ENCODE data around the gene WFDC13. TPM values are rescaled to one million over a fixed set of nuclear protein-coding genes. Genes with fewer than 3 reads are reported as not detected.
"Not testable (repeated sequence)": the region's sequence is repeated elsewhere in the genome, so short reads cannot be mapped to it uniquely, and the experiment has no call there.

Gene WFDC13, protein sequence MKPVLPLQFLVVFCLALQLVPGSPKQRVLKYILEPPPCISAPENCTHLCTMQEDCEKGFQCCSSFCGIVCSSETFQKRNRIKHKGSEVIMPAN
- total RNA-seq (2014; rRNA removed; shearing (Covaris generic)), result not detected in 2 replicates

DNA sequence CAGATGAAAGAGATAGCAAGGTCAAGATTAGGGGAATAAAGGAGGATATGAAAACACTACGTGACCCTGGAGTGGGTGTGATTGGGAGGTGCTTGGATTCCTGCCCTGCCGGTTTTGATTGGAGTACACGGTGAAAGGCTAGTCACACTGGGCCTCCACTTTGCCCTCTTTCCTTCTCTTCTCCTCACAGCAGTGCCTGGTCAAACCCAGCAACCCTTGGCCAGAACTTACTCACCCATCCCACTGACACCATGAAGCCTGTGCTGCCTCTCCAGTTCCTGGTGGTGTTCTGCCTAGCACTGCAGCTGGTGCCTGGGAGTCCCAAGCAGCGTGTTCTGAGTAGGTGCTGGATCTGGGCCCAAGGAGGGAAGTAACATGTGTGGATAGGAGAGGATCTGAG is at the start of gene WFDC13:
WFDC13 (plus strand) TSS at position 166 of the 400 bp plus-strand sequence; CDS start at position 252, 86 bp downstream.
- no peak for DNase-seq (ENCODE audit: low spot score)

DNA sequence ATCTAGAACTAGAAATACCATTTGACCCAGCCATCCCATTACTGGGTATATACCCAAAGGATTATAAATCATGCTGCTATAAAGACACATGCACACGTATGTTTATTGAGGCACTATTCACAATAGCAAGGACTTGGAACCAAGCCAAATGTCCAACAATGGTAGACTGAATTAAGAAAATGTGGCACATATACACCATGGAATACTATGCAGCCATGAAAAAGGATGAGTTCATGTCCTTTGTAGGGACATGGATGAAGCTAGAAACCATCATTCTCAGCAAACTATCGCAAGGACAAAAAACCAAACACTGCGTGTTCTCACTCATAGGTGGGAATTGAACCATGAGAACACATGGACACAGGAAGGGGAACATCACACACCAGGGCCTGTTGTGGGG is 44.8 kb upstream of the WFDC13 start:
- DNase-seq (ENCODE audit: low spot score), result not testable (repeated sequence)

DNA sequence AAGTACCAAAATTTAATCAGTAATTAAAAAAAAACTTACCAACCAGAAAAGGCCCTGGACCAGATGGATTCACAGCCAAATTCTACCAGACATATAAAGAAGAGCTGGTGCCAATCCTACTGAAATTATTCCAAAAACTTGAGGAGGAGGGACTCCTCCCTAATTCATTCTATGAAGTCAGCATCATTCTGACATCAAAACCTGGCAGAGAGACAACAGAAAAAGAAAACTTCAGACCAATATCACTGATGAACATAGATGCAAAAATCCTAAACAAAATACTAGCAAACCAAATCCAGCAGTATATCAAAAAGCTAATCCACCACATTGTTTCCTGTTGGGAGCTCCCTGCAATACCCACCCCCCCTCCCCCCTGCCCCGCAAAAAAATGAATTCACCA is 31.7 kb upstream of the WFDC13 start, which contains the start of gene WFDC11:
WFDC11 (minus strand) TSS at position 101 of the 400 bp plus-strand sequence. CDS start 19,639 bp downstream, outside the sequence.
- DNase-seq (ENCODE audit: low spot score), result no peak

DNA sequence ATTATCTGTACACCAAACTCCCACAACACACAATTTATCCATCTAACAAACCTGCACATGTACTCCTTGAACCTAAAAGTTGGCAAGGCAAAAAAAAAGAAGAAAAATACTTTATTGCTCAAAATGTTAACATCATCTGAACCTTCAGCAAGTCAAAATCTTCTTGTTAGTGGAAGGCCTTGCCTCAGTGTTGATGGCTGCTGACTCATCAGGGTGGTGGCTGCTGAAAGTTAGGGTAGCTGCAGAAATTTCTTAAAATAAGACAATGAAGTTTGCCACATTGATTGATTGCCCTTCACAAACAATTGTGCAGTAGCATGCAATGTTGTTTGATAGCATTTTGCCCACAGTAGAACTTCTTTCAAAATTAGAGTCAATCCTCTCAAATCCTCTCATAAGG is 29.1 kb upstream of the WFDC13 start:
- DNase-seq (ENCODE audit: low spot score), result no peak

DNA sequence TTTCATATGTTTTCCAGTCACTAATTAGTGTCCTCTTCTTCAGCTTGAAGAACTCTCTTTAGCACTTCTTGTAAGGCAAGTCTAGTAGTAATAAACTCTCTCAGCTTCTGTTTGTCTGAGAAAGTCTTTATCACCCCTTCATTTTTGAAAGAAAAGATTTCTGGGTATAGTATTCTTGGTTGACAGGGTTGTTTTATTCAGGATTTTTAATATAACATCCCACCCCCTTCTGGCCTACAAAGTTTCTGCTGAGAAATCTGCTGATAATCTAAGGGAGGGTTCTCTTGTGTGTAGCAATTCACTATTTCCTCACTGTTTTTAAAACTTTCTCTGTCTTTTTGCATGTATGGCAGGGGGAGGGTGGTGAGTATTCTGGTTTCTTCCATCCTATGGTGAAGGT is 22.2 kb upstream of the WFDC13 start:
- DNase-seq (ENCODE audit: low spot score), result no peak

DNA sequence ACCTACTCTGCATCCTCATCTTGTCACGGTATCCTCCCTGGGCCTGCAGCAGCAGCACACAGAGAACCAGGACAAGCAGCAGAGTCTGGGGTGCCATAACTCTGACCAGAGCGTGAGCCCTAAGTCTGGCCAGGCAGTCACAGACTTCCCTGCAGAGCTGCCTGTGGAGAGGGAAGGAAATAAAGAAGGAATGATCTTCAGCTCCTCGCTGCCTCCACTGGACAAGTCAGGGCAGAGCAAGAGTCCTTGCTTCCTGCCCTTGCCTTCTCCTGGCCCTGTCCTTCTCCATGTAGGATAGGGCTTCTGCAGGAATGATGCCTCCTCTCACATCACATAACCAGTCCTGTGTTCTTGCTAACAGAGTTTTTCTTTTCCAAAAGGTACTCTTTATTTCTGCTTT is 15.9 kb upstream of the WFDC13 start:
- DNase-seq (ENCODE audit: low spot score), result peak; percentile 5

DNA sequence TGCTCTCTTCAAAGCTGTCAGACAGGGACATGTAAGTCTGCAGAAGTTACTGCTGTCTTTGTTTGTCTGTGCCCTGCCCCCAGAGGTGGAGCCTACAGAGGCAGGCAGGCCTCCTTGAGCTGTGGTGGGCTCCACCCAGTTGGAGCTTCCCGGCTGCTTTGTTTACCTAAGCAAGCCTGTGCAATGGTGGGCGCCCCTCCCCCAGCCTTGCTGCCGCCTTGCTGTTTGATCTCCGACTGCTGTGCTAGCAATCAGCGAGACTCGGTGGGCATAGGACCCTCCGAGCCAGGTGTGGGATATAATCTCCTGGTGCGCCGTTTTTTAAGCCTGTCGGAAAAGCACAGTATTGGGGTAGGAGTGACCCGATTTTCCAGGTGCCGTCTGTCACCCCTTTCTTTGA is 8.5 kb upstream of the WFDC13 start:
- DNase-seq (ENCODE audit: low spot score), result not testable (repeated sequence)

DNA sequence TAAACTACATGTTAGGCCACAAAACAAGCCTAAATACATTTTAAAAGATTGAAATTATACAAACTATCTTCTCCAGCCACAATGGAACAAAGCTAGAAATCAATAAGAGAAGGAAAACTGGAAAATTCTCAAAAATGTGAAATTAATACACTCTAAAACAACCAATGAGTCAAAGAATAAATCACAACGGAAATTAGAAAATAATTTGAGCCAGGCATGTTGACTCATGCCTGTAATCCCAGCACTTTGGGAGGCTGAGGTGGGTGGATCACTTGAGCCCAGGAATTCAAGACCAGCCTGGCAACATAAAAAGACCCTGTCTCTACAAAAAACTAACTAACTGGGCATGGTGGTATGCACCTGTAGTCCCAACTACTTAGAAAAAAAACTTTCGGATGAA is 6.3 kb upstream of the WFDC13 start:
- DNase-seq (ENCODE audit: low spot score), result no peak

DNA sequence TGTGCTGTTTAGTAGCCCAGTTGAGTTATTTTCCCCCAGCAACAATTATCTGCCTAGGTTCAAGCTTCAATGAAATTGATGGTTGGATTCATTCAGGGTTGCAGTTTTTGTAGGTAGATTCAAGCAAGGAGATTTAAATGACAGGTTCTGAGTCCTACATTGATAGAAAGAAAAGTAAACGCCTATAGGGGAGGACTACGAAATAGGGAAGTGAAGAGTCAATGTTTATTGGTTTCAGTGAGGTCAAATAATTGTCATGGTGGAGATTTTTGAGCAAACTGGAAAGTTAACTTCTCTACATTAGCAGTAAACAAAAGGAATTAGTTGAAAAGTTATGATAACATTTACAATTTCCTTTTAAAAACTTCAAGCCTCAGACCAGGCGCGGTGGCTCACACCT is 734 bp upstream of the WFDC13 start:
- DNase-seq (ENCODE audit: low spot score), result no peak

DNA sequence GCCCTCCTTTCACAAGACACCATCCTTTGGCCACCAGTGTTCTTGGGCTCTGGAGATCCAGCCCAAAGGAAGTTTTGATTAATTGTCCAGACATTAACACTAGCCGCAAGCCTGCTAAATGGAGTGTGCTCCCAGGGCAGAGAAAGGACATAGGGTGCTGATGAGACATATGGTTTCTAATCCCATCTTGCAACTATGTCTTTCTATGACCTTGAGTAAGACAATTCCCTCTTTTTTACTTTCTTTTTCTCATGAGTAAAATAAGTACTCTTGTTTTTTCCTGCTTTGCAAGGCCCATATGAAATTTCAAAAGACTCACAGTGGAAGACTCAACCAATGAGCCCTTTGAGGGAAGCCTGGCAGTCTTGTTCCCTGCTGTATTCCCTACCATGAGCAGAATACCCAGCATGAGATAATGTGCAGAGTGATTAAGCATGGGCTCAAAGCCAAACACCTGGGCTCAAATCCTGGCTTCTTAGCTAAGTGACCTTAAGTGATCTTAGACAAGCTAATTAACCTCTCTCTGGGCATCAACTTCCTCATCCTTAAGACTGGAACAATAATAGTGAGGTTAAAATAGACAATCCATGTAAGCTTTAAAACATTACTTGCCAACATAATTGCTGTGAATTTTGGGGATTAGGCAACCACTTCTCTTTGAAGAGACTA is 3.3 kb downstream of the WFDC13 start, which contains the start of gene WFDC10B:
WFDC10B (minus strand) TSS at position 51 of the 669 bp plus-strand sequence. CDS start 19,027 bp downstream, outside the sequence.
- peak; percentile 61 for DNase-seq (ENCODE audit: low spot score)

DNA sequence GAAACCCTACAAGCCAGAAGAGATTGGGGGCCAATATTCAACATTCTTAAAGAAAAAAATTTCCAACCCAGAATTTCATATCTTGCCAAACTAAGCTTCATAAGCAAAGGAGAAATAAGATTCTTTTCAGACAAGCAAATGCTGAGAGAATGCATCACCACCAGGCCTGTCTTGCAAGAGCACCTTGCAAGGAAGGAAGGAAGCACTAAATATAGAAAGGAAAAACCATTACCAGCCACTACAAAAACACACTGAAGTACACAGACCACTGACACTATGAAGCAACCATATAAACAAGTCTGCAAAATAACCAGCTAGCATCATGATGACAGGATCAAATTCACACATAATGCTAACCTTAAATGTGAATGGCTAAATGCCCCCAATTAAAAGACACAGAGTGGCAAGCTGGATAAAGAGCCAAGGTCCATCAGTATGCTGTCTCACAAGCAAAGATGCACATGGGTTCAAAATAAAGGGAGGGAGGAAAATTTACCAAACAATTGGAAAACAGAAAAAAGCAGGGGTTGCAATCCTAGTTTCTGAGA is 14.4 kb downstream of the WFDC13 start:
- not testable (repeated sequence) for DNase-seq (ENCODE audit: low spot score)

DNA sequence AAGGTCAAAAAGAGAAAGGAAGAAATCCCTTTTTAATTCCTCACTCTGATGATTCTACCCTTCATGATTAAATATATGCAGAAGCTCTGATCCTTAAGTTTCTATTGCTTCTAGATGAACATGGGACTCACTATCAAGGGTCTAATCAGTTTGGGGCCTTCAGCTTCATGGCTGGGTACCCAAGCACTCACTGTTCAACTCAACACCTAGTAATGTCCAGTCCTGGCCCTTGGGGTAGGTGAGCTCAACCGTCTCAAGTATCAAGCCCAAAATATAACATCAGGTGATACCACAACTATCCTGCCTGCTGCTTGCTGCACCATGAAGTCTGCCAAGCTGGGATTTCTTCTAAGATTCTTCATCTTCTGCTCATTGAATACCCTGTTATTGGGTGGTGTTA is 20.2 kb downstream of the WFDC13 start, which contains the start of gene SPINT4:
SPINT4 (plus strand) TSS at position 301 of the 400 bp plus-strand sequence; CDS start at position 322, 21 bp downstream.
- DNase-seq (ENCODE audit: low spot score), result no peak

DNA sequence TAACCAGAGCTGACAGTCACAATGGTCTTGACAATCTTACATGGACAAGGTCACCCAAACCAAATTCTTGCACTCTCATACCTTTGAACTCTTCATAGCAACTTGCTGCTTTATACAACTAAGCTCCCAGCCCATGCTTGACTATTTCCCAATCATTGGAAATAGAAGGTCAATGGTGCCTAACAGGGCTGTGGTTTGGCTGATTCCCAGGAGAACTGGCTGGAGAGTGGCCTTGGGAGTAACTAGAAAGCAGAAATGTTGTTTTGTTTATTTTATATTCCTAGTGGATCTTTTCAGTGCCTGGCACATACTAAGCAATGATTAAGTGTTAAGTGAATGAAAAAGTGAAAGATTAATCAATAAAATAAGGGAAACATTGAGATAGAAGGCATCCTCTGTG is 23.3 kb downstream of the WFDC13 start:
- no peak for DNase-seq (ENCODE audit: low spot score)

DNA sequence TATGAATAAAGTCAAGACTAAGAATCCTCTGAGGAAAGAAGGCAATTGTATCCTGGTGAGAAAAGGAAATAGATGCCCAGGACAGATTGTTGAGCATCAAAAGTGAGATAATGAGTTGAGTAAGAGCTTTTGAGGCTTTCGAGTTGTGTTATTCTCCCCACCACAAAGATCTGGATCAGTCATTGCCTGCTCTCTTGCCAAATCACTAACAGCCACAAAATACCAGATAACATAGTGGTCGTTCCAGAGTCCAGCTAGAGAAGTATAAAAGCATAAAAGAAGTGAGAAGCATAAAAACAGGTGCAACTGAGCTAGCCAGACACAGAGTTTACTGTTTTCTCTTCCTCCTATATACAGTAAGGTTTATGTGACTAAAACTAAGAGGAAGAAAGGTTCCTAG is 25.2 kb downstream of the WFDC13 start:
- peak; percentile 8 for DNase-seq (ENCODE audit: low spot score)

DNA sequence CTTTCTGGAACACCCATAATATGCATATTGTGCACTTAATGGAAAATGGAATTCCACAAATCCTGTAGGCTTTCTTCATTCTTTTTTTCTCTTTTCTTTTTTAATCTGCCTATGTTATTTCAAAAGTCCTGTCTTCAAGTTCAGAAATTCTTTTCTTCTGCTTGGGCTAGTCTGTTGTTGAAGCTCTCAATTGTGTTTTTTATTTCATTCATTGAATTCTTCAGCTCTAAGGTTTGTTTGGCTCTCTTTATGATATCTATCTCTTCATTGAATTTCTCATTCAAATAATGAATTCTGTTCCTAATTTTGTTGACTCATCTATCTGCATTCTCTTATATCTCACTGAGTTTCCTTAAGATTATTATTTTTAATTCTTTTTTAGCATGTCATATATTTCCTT is 30.4 kb downstream of the WFDC13 start:
- no peak for DNase-seq (ENCODE audit: low spot score)

DNA sequence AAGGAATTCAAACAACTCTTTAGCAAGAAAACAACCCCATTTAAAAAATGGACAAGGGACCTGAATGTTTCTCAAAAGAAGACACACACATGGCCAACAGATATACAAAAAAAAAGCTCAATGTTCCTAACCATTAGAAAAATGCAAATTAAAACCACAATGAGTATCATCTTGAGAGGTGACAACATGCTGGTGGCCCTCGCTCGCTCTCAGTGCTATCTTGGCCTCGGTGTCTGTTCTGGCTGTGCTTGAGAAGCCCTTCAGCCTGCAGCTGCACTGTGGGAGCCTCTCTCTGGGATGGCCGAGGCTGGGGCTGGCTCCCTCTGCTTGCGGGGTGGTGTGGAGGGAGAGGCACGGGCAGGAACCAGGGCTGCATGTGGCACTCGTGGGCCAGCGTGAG is 33.7 kb downstream of the WFDC13 start:
- DNase-seq (ENCODE audit: low spot score), result no peak

DNA sequence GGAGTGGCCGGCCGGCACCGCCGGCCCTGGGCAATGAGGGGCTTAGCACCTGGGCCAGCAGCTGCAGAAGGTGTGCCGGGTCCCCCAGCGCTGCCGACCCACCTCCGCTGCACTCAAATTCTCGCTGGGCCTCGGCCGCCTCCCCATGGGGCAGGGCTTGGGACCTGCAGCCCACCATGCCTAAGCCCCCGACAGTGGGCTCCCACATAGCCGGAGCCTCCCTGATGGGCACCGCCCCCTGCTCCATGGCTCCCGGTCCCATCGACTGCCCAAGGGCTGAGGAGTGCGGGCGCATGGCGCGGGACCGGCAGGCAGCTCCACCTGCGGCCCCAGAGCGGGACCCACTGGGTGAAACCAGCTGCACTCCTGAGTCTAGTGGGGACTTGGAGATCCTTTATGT is 34.1 kb downstream of the WFDC13 start:
- DNase-seq (ENCODE audit: low spot score), result no peak

DNA sequence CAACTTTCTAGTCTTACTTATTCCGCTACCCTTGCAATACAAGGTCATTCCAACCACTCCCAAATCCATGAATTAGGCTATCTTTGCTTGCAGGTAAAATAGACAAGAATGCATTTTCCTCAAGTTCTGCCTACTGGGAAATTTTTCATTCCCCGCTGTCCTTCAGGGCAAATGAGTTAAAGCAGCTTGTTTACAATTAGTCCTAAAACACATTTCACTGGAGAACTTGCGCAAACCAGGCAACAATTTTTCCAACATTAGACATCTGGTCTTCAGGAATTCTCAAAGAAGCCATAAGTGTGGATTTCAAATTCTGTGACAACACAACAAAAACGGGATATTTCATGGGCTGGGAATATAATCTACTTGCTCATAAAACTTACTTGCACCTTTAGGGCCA is 40.8 kb downstream of the WFDC13 start:
- no peak for DNase-seq (ENCODE audit: low spot score)

DNA sequence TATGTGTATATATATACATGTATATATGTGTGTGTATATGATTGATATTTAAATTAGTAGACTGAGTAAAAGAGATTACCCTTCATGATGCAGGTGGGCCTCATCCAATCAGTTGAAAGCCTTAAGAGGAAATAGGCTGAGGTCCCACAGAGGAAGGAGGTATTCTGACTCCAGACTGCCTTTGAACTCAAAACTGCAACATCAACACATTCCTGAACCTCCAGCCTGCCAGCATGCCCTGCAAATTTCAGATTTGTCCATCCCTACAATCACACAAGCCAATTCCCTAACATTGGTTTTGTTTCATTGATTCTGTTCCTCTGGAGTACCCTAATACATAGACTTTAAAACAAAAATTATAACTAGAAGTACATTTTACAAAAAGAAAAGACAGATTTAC is 43.2 kb downstream of the WFDC13 start:
- no peak for DNase-seq (ENCODE audit: low spot score)

DNA sequence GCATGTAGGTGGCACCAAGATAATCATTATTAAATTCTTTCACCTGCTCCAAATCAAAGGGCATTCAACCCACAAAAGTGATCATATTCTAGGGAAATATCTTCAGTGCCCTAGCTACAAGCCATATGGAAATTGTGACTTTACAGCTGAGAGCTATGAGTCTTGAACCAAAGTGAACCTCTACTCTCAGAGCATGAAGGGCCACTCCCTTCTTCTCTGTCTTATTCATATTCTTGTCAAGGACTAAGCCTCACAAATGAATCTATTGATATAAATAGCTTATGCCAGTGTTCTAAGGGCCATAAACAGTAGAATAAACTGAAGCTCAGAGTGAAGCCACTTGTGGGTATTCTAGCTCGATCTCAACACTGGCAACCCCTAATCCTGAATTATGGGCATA is 49.9 kb downstream of the WFDC13 start:
- DNase-seq (ENCODE audit: low spot score), result no peak

DNA sequence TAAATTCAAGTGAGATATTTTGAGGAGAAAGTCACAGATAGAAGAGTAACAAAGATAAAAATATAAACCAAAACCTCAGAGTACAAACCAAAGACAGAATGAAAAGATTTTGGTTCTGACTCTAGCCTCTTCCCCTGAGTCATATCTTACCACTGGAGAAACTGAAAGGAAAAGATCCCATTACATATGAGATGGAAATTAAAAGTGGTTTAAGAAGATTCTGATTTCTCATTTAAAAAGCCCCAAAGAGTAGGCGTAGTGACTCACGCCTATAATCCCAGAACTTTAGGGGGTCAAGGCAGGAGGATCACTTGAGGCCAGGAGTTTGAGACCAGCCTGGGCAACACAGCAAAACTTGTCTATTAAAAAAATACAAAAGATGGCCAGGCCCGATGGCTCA is 50.9 kb downstream of the WFDC13 start:
- peak; percentile 6 for DNase-seq (ENCODE audit: low spot score)

DNA sequence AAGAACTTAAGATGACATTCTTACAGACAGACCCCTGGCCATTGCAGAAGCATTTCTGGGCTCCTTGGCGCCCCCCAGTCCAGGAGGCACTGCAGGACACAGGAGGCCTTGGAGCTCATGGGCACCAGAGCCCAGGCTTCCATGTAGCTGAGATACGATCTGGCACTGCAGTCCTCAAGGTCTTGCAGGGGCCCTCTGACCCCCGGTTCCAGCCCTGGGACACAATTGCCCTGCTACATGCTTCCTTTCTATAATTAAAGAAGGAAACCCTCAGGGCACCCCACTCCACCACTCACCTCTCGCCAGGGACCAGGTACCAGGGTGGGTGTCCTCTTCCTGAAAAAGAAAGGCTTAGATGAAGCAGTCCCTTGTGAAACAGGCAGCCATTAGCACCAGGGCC is 56.3 kb downstream of the WFDC13 start:
- DNase-seq (ENCODE audit: low spot score), result no peak

All from A172 (cell line).